Measurements from ENCODE around the gene KLHL35. TPM values are rescaled to one million over a fixed set of nuclear protein-coding genes. Genes with fewer than 3 reads are reported as not detected.

Gene KLHL35
- total RNA-seq, 1 experiment from 2014 or later: 0.83 TPM

GRCh38 chr11:75388386-75389275, 44.4 kb downstream of the KLHL35 start:
- H2BK120ac ChIP-seq (ENCODE audit: low read depth, low read length, poor library complexity, severe bottlenecking): no peak overlapping the region
- no peaks in the 10 kb centered on the region for H3K27me3 ChIP-seq (ENCODE audit: insufficient read depth, low read length)
- H2AK5ac ChIP-seq (ENCODE audit: insufficient read length, low read length): no peak overlapping the region
- H4K5ac ChIP-seq (ENCODE audit: insufficient read length, low read depth, low read length): no peak overlapping the region
- H2BK15ac ChIP-seq (ENCODE audit: low read depth, low read length): no peak overlapping the region
- H4K91ac ChIP-seq (ENCODE audit: insufficient read length, low read depth, low read length): no peak overlapping the region
- no peaks in the 10 kb centered on the region; the same call in 1 of the 2 replicates for H3K27me3 Mint-ChIP-seq (ENCODE audit: low read depth)
- H3K9me3 Mint-ChIP-seq: no peaks in the 10 kb centered on the region
- peak overlapping the region; percentile 88 for H2AFZ ChIP-seq (ENCODE audit: low read length)
- no peak overlapping the region for H3K56ac ChIP-seq (ENCODE audit: insufficient read length, low read depth, low read length)
- no peak overlapping the region for H3K18ac ChIP-seq (ENCODE audit: insufficient read length, low read depth, low read length)
- H3K9ac ChIP-seq (ENCODE audit: extremely low read depth, insufficient read length, low read length): no peak overlapping the region
- no peak overlapping the region for H3K27ac Mint-ChIP-seq
- H3K14ac ChIP-seq (ENCODE audit: insufficient read depth, low read length): no peak overlapping the region
- peak; percentile 89 for TF ChIP-seq CTCF (conservative IDR thresholded peaks at IDR 0.05)
- no peaks in the 10 kb centered on the region for H3K9me3 ChIP-seq (ENCODE audit: control insufficient read depth, low read depth, low read length)
- H4K20me1 ChIP-seq (ENCODE audit: control insufficient read depth, insufficient read depth, insufficient read length): no peaks in the 10 kb centered on the region
- H3K4me3 Mint-ChIP-seq: no peak overlapping the region
- no peak overlapping the region for H3K27ac ChIP-seq (ENCODE audit: insufficient read length, low read depth, low read length)
- H3K36me3 Mint-ChIP-seq (ENCODE audit: insufficient read depth in 1 of 3, low read depth in 3 of 3): no peaks in the 10 kb centered on the region
- H3K79me2 ChIP-seq (ENCODE audit: insufficient read depth, low read length): no peaks in the 10 kb centered on the region
- no peak overlapping the region for H3K4ac ChIP-seq (ENCODE audit: low read depth, low read length)
- H4K8ac ChIP-seq (replicated peaks; ENCODE audit: insufficient read length, low read depth, low read length): no peak overlapping the region
- peaks cover 2 to 5% of the 10 kb centered on the region in 2 experiments; a peak in 3 of 4 replicates for H3K4me1 Mint-ChIP-seq
- no peak overlapping the region for H2BK12ac ChIP-seq (ENCODE audit: insufficient read length, low read depth, low read length)
- no peak overlapping the region for H3T11ph ChIP-seq (ENCODE audit: low read length)
- peak; percentile 86 for DNase-seq
- no peak overlapping the region for H3K4me2 ChIP-seq (ENCODE audit: insufficient read depth, insufficient read length, low read length)
- H3K23ac ChIP-seq (ENCODE audit: insufficient read length, low read depth, low read length): no peak overlapping the region
- no CpG with 5 or more reads among the region's 9 CpGs for WGBS (ENCODE audit: extremely low coverage, insufficient read length, low lambda C conversion rate)
- no peaks in the 10 kb centered on the region for H3K79me1 ChIP-seq (ENCODE audit: insufficient read depth, low read depth, low read length, poor library complexity, severe bottlenecking)
- H3K4me1 ChIP-seq (ENCODE audit: insufficient read depth, low read length): no peaks in the 10 kb centered on the region; the same call in 1 of the 2 replicates
- H2BK5ac ChIP-seq (ENCODE audit: insufficient read length, low read length): no peak overlapping the region
- H2BK20ac ChIP-seq (ENCODE audit: low read depth, low read length, poor library complexity, severe bottlenecking): no peak overlapping the region
- no peaks in the 10 kb centered on the region for H3K23me2 ChIP-seq (ENCODE audit: insufficient read length, low read depth, low read length, poor library complexity, severe bottlenecking)
